MM.1S (cell line): ENCODE measurements around the gene RP9.

ENCODE experiments used
- DNase-seq: peaks from one replicate; pipeline ENCODE4 v3.0.0-alpha.2; 2015
- H2AFZ ChIP-seq: fragments of 300-600 bp; sonication (generic); 2 replicates; pipeline ENCODE4 v1.6.0; 2016; ENCODE audit warnings: antibody characterized with exemption, low read length
- H3F3A ChIP-seq: fragments of 300-600 bp; sonication (generic); 2 replicates; pipeline ENCODE4 v1.6.1; 2016; ENCODE audit warnings: mild to moderate bottlenecking, antibody characterized with exemption, low read length, moderate library complexity, mixed read lengths; ENCODE audit not compliant: insufficient read depth
- H3K27ac ChIP-seq: fragments of 300-600 bp; sonication (generic); 2 replicates; pipeline ENCODE4 v1.5.1; 2016; ENCODE audit warnings: mild to moderate bottlenecking, low read length
- H3K27me3 ChIP-seq: fragments of 300-600 bp; sonication (generic); replicated peaks from 2 replicates; pipeline ENCODE4 v1.6.0; 2016; ENCODE audit warnings: low read length; ENCODE audit not compliant: insufficient read depth
- H3K36me3 ChIP-seq: fragments of 300-600 bp; sonication (generic); replicated peaks from 2 replicates; pipeline ENCODE4 v1.6.1; 2016; ENCODE audit warnings: mild to moderate bottlenecking, low read length, mixed read lengths; ENCODE audit not compliant: insufficient read depth
- H3K4me1 ChIP-seq: fragments of 300-600 bp; sonication (generic); 2 replicates; pipeline ENCODE4 v1.6.1; 2016; ENCODE audit warnings: low read length, mixed read lengths
- H3K4me2 ChIP-seq: fragments of 300-600 bp; sonication (generic); 2 replicates; pipeline ENCODE4 v1.6.0; 2016; ENCODE audit warnings: low read depth, low read length
- H3K4me3 ChIP-seq: fragments of 300-600 bp; sonication (generic); 2 replicates; pipeline ENCODE4 v1.5.1; 2016; ENCODE audit warnings: low read length, mixed read lengths
- H3K79me2 ChIP-seq: fragments of 300-600 bp; sonication (generic); 2 replicates; pipeline ENCODE4 v1.6.1; 2016; ENCODE audit warnings: mixed run types, low read length, mixed read lengths
- H3K9ac ChIP-seq: fragments of 300-600 bp; sonication (generic); 2 replicates; pipeline ENCODE4 v1.6.1; 2016; ENCODE audit warnings: low read length, mixed read lengths
- H3K9me2 ChIP-seq: fragments of 300-600 bp; sonication (generic); replicated peaks from 2 replicates; pipeline ENCODE4 v1.6.1; 2016; ENCODE audit warnings: mild to moderate bottlenecking, low read length, mixed read lengths; ENCODE audit not compliant: insufficient read depth
- H3K9me3 ChIP-seq: fragments of 300-600 bp; sonication (generic); replicated peaks from 2 replicates; pipeline ENCODE4 v1.6.1; 2016; ENCODE audit warnings: mild to moderate bottlenecking, low read length, mixed read lengths; ENCODE audit not compliant: insufficient read depth
- H4K20me1 ChIP-seq: fragments of 300-600 bp; sonication (generic); 2 replicates; pipeline ENCODE4 v1.6.1; 2016; ENCODE audit warnings: mild to moderate bottlenecking, low read length, moderate library complexity, mixed read lengths; ENCODE audit not compliant: insufficient read depth
- CTCF ChIP-seq: fragments of 300-600 bp; sonication (generic); IDR thresholded peaks from 2 replicates; pipeline ENCODE4 v1.5.1; 2016; ENCODE audit warnings: antibody characterized with exemption, low read length, mixed read lengths
- EZH2 ChIP-seq: fragments of 300-600 bp; sonication (generic); optimal IDR thresholded peaks from 2 replicates; pipeline ENCODE3; 2017; ENCODE audit warnings: low read depth, mild to moderate bottlenecking, antibody characterized with exemption, low read length, mixed read lengths
- EZH2phosphoT487 ChIP-seq: fragments of 300-600 bp; sonication (generic); IDR thresholded peaks from 2 replicates; pipeline ENCODE4 v1.6.1; 2018; ENCODE audit warnings: antibody characterized with exemption, low read length

The RP9 gene

GRCh38 chr7:33118383-33118782 is 9.2 kb upstream of the RP9 start:
- DNase-seq, result no peak
- TF ChIP-seq EZH2phosphoT487 (no peak), EZH2 (no peak), CTCF (no peak)
- H3K27ac ChIP-seq, result no peak overlapping the region
- H3K4me1 ChIP-seq, result no peaks in the 10 kb centered on the region
- H3K9me2 ChIP-seq, result no peaks in the 10 kb centered on the region
- no peak overlapping the region for H3K4me2 ChIP-seq
- no peaks in the 10 kb centered on the region; the same call in 1 of the 2 replicates for H3K27me3 ChIP-seq
- no peaks in the 10 kb centered on the region for H4K20me1 ChIP-seq
- H3K79me2 ChIP-seq, result no peaks in the 10 kb centered on the region
- no peaks in the 10 kb centered on the region for H3K36me3 ChIP-seq
- no peaks in the 10 kb centered on the region for H3F3A ChIP-seq
- no peak overlapping the region for H3K9ac ChIP-seq
- no peaks in the 10 kb centered on the region for H3K9me3 ChIP-seq
- H2AFZ ChIP-seq, result no peak overlapping the region
- H3K4me3 ChIP-seq, result no peak overlapping the region

GRCh38 chr7:33114976-33115375 is 5.8 kb upstream of the RP9 start:
- DNase-seq, result no peak
- no peak for TF ChIP-seq EZH2phosphoT487
- no peak for TF ChIP-seq CTCF
- TF ChIP-seq EZH2, result no peak
- Histone ChIP-seq H3K27me3 (peaks cover 10% of the 10 kb centered on the region; the same call in 1 of the 2 replicates), H3K9me3 (no peaks in the 10 kb centered on the region), H3K27ac (no peak overlapping the region), H3K79me2 (no peaks in the 10 kb centered on the region), H3F3A (0 out of 2 replicates have a peak, but pooled peaks cover 2% of the 10 kb centered on the region), H3K9ac (no peak overlapping the region), H3K9me2 (no peaks in the 10 kb centered on the region), H3K4me1 (0 out of 2 replicates have a peak, but pooled peaks cover 4% of the 10 kb centered on the region), H3K36me3 (no peaks in the 10 kb centered on the region), H3K4me3 (no peak overlapping the region), H4K20me1 (no peaks in the 10 kb centered on the region), H3K4me2 (no peak overlapping the region), H2AFZ (no peak overlapping the region)

GRCh38 chr7:33111614-33112013 is 2.4 kb upstream of the RP9 start:
- Histone ChIP-seq H3K4me1 (peaks cover 13% of the 10 kb centered on the region; the same call in 1 of the 2 replicates), H3K27me3 (peaks cover 10% of the 10 kb centered on the region; the same call in 1 of the 2 replicates), H3K4me3 (no peak overlapping the region), H3K4me2 (no peak overlapping the region), H3F3A (peaks cover 25% of the 10 kb centered on the region), H4K20me1 (peaks cover 4% of the 10 kb centered on the region; the same call in 1 of the 2 replicates), H3K9ac (no peak overlapping the region), H3K79me2 (peaks cover 24% of the 10 kb centered on the region), H3K9me2 (no peaks in the 10 kb centered on the region), H3K9me3 (no peaks in the 10 kb centered on the region), H2AFZ (no peak overlapping the region), H3K27ac (no peak overlapping the region), H3K36me3 (no peaks in the 10 kb centered on the region)
- no peak for DNase-seq
- TF ChIP-seq EZH2phosphoT487 (no peak), CTCF (no peak), EZH2 (no peak)
